IMR-90 (cell line): Measurements from ENCODE around the gene CLCA1. TPM values are rescaled to one million over a fixed set of nuclear protein-coding genes. Genes with fewer than 3 reads are reported as not detected.
A peak's percentile ranks its signal among the peaks of the same experiment; 100 is the strongest.

Experiments
- ATAC-seq: fragments of 200-7000 bp; cut with Tn5 transposase; 2 replicates; pipeline ENCODE4 v1.9.1; 2020; ENCODE audit warnings: low read depth, mild to moderate bottlenecking, moderate library complexity
- BruUV-seq: library from RNA; stranded (reverse); fragments of 400-500 nt; replicated peaks from 2 replicates; lab custom pipeline; 2021; lab: Mats Ljungman, UMichigan
- CTCF ChIA-PET: fragments of 300-600 bp; formaldehyde crosslinking; extraction: SDS; loops from one replicate; lab custom pipeline; 2021; ENCODE audit warnings: antibody characterized with exemption; lab: Yijun Ruan, JAX
- POLR2A ChIA-PET: fragments of 300-600 bp; sonication (Branson Sonifier 250); formaldehyde crosslinking; loops from one replicate; lab custom pipeline; 2022; ENCODE audit warnings: antibody characterized with exemption; ENCODE audit not compliant: unreplicated experiment; lab: Charles Lee
- DNase-seq: peaks from one replicate; pipeline ENCODE4 v3.0.0; 2013
- H2AFZ ChIP-seq: replicated peaks from 2 replicates; pipeline ENCODE3; 2013; ENCODE audit warnings: low read length, mild to moderate bottlenecking; ENCODE audit not compliant: poor library complexity
- H2AK5ac ChIP-seq: 2 replicates; pipeline ENCODE4 v1.6.1; 2013; ENCODE audit warnings: low read depth, low read length, inconsistent platforms
- H2AK9ac ChIP-seq: replicated peaks from 2 replicates; pipeline ENCODE3; 2013; ENCODE audit warnings: mild to moderate bottlenecking, low read depth, low read length, moderate library complexity; ENCODE audit not compliant: poor library complexity
- H2BK120ac ChIP-seq: 2 replicates; pipeline ENCODE4 v1.6.1; 2013; ENCODE audit warnings: low read depth, low read length, inconsistent platforms
- H2BK15ac ChIP-seq: 3 replicates; pipeline ENCODE4 v1.6.1; 2013; ENCODE audit warnings: low read depth, low read length, inconsistent platforms
- H2BK20ac ChIP-seq: 2 replicates; pipeline ENCODE4 v1.6.1; 2013; ENCODE audit warnings: low read depth, mild to moderate bottlenecking, inconsistent platforms, low read length, moderate library complexity
- H2BK5ac ChIP-seq: 2 replicates; pipeline ENCODE4 v1.6.1; 2013; ENCODE audit warnings: mild to moderate bottlenecking, low read depth, low read length, inconsistent platforms; ENCODE audit not compliant: poor library complexity, severe bottlenecking
- H3K14ac ChIP-seq: replicated peaks from 2 replicates; pipeline ENCODE4 v1.6.1; 2013; ENCODE audit warnings: low read depth, low read length, inconsistent platforms
- H3K18ac ChIP-seq: 2 replicates; pipeline ENCODE4 v1.6.1; 2013; ENCODE audit warnings: low read depth, low read length, control low read depth
- H3K23ac ChIP-seq: 2 replicates; pipeline ENCODE4 v1.6.1; 2013; ENCODE audit warnings: low read depth, low read length, inconsistent platforms
- H3K27ac ChIP-seq: 2 replicates; pipeline ENCODE4 v1.5.1; 2013; ENCODE audit warnings: mild to moderate bottlenecking, control low read depth, low read length; ENCODE audit not compliant: insufficient read depth
- H3K27me3 ChIP-seq: 2 replicates; pipeline ENCODE4 v1.6.1; 2013; ENCODE audit warnings: low read length; ENCODE audit not compliant: control insufficient read depth, insufficient read depth
- H3K36me3 ChIP-seq: 2 replicates; pipeline ENCODE4 v1.6.1; 2013; ENCODE audit warnings: low read length, mixed read lengths; ENCODE audit not compliant: control insufficient read depth, insufficient read depth
- H3K4ac ChIP-seq: 2 replicates; pipeline ENCODE4 v1.6.1; 2013; ENCODE audit warnings: low read depth, low read length, inconsistent platforms
- H3K4me1 ChIP-seq: 2 replicates; pipeline ENCODE4 v1.6.1; 2013; ENCODE audit warnings: low read length, mixed read lengths; ENCODE audit not compliant: control insufficient read depth, insufficient read depth
- H3K4me2 ChIP-seq: 2 replicates; pipeline ENCODE4 v1.6.1; 2013; ENCODE audit warnings: low read depth, mild to moderate bottlenecking, control low read depth, low read length, moderate library complexity
- H3K4me3 ChIP-seq: 2 replicates; pipeline ENCODE4 v1.5.1; 2013; ENCODE audit warnings: low read depth, mild to moderate bottlenecking, control low read depth, low read length, moderate library complexity; ENCODE audit not compliant: insufficient read depth
- H3K56ac ChIP-seq: 2 replicates; pipeline ENCODE4 v1.6.1; 2013; ENCODE audit warnings: low read length, inconsistent platforms; ENCODE audit not compliant: insufficient read depth; ENCODE audit errors: extremely low read depth
- H3K79me1 ChIP-seq, 2 experiments: 2 replicates each; pipeline ENCODE4 v1.6.1; 2013; ENCODE audit warnings: low read length in 2 of 2, inconsistent platforms in 1 of 2, low read depth in 1 of 2
- H3K9ac ChIP-seq: 2 replicates; pipeline ENCODE4 v1.6.1; 2013; ENCODE audit warnings: low read depth, low read length, control low read depth
- H3K9me1 ChIP-seq: 2 replicates; pipeline ENCODE4 v1.6.1; 2013; ENCODE audit warnings: low read length, inconsistent platforms; ENCODE audit not compliant: insufficient read depth
- H3K9me3 ChIP-seq: 2 replicates; pipeline ENCODE4 v1.6.1; 2013; ENCODE audit warnings: low read length; ENCODE audit not compliant: control insufficient read depth, insufficient read depth
- H4K20me1 ChIP-seq: 2 replicates; pipeline ENCODE4 v1.6.1; 2013; ENCODE audit warnings: low read length, inconsistent platforms; ENCODE audit not compliant: insufficient read depth
- H4K5ac ChIP-seq: 2 replicates; pipeline ENCODE4 v1.6.1; 2013; ENCODE audit warnings: mild to moderate bottlenecking, low read depth, low read length, control low read depth
- H4K8ac ChIP-seq, 2 experiments: 2 replicates each; pipeline ENCODE4 v1.6.1; 2013; ENCODE audit warnings: low read depth in 2 of 2, low read length in 2 of 2, control low read depth in 1 of 2, inconsistent platforms in 1 of 2
- H4K91ac ChIP-seq: 2 replicates; pipeline ENCODE4 v1.6.1; 2013; ENCODE audit warnings: low read depth, low read length, inconsistent platforms; ENCODE audit not compliant: insufficient read depth
- BHLHE40 ChIP-seq: fragments of 150-350 bp; IDR thresholded peaks from 2 replicates; pipeline ENCODE4 v1.6.1; 2016; ENCODE audit warnings: mild to moderate bottlenecking, low read depth, low read length
- CEBPB ChIP-seq: IDR thresholded peaks from 2 replicates; pipeline ENCODE4 v1.6.1; 2012; ENCODE audit warnings: low read depth, low read length, improper control_type of control experiment
- CHD1 ChIP-seq: IDR thresholded peaks from 2 replicates; pipeline ENCODE4 v1.6.1; 2012; ENCODE audit warnings: low read depth, low read length, improper control_type of control experiment
- ELK1 ChIP-seq: fragments of 150-350 bp; IDR thresholded peaks from 2 replicates; pipeline ENCODE4 v1.6.1; 2016; ENCODE audit warnings: low read depth, mild to moderate bottlenecking, low read length, moderate library complexity, borderline replicate concordance
- MAFK ChIP-seq: IDR thresholded peaks from 2 replicates; pipeline ENCODE4 v1.6.1; 2012; ENCODE audit warnings: low read depth, low read length, improper control_type of control experiment
- MAZ ChIP-seq: IDR thresholded peaks from 2 replicates; pipeline ENCODE4 v1.6.1; 2012; ENCODE audit warnings: low read depth, mild to moderate bottlenecking, low read length, improper control_type of control experiment, moderate library complexity, borderline replicate concordance
- MXI1 ChIP-seq: IDR thresholded peaks from 2 replicates; pipeline ENCODE4 v1.6.1; 2012; ENCODE audit warnings: low read depth, mild to moderate bottlenecking, low read length, moderate library complexity, borderline replicate concordance
- NFE2L2 ChIP-seq: fragments of 150-350 bp; IDR thresholded peaks from 2 replicates; pipeline ENCODE4 v1.6.1; 2016; ENCODE audit warnings: low read depth, mild to moderate bottlenecking, low read length
- POLR2A ChIP-seq: IDR thresholded peaks from 2 replicates; pipeline ENCODE4 v1.6.1; 2012; ENCODE audit warnings: mild to moderate bottlenecking, low read depth, low read length
- RAD21 ChIP-seq: IDR thresholded peaks from 2 replicates; pipeline ENCODE4 v1.6.1; 2012; ENCODE audit warnings: low read length, improper control_type of control experiment
- RCOR1 ChIP-seq: IDR thresholded peaks from 2 replicates; pipeline ENCODE4 v1.6.1; 2012; ENCODE audit warnings: mild to moderate bottlenecking, low read length, improper control_type of control experiment; ENCODE audit not compliant: insufficient replicate concordance
- RFX5 ChIP-seq: IDR thresholded peaks from 2 replicates; pipeline ENCODE4 v1.8.0; 2012; ENCODE audit warnings: low read depth, mild to moderate bottlenecking, low read length, moderate library complexity
- SMC3 ChIP-seq: fragments of 150-350 bp; IDR thresholded peaks from 2 replicates; pipeline ENCODE4 v1.6.1; 2016; ENCODE audit warnings: low read depth, mild to moderate bottlenecking, antibody characterized with exemption, low read length, moderate library complexity
- WGBS, 2 experiments: methylation state at CpG; one replicate each; pipeline versions ENCODE4 v1.1.5 to v1.1.7; 2013; ENCODE audit warnings: missing lambda C conversion rate in 2 of 2; ENCODE audit not compliant: insufficient read length in 1 of 2; ENCODE audit errors: extremely low coverage in 2 of 2; 5-methylcytosine and 5-hydroxymethylcytosine counted together
- dilution Hi-C: fragments of 300-500 bp; cut with HindIII; formaldehyde crosslinking; loops from one replicate; pipeline ENCODE4 v1.14.3; 2018; ENCODE audit warnings: low sequenced_read_pairs; ENCODE audit not compliant: unreplicated experiment
- in situ Hi-C: fragments of 300-500 bp; cut with MboI; formaldehyde crosslinking; loops from 3 replicates; pipeline ENCODE4 v1.14.3; 2019; ENCODE audit warnings: low sequenced_read_pairs, inconsistent platforms, mixed read lengths
- intact Hi-C: fragments of 100-400 bp; cut with micrococcal nuclease; formaldehyde crosslinking; loops from 2 replicates; pipeline ENCODE4 v1.10.0; 2022
- polyA plus RNA-seq, 3 experiments: library from polyadenylated mRNA; depleted of rRNA; stranded (reverse); fragments of >200 nt; gene quantifications; 2 replicates each; pipeline ENCODE4 v1.2.3, GENCODE V29; 2012; ENCODE audit warnings: low replicate concordance in 1 of 3
- total RNA-seq: library from RNA; depleted of rRNA; stranded (reverse); fragments of >200 nt; gene quantifications from 2 replicates; pipeline ENCODE4 v1.2.3, GENCODE V29; 2012
- TF ChIP-seq, protein P1 (sequence below): conservative IDR thresholded peaks from 2 replicates; pipeline ENCODE4 v1.5.1; 2012; ENCODE audit warnings: mild to moderate bottlenecking, low read depth, low read length, improper control_type of control experiment

Gene CLCA1
- total and polyA plus RNA-seq, 2 of the 4 experiments (the other 2 are of a cell fraction) = not detected

GRCh38 chr1:86500714-86501113 is 32.0 kb downstream of the CLCA1 start:
- no peaks in the 10 kb centered on the region for H3K79me1 ChIP-seq
- no peak overlapping the region for H3K14ac ChIP-seq
- no peak overlapping the region for H3K9ac ChIP-seq
- no peak overlapping the region for H3K4me3 ChIP-seq
- ATAC-seq (no peak), DNase-seq (peak; percentile 4)
- H3K23ac ChIP-seq = no peak overlapping the region
- no peaks in the 10 kb centered on the region for H3K9me3 ChIP-seq
- BruUV-seq = no TSS peak
- H4K91ac ChIP-seq = no peak overlapping the region
- dilution Hi-C loops = no loop called here
- in situ Hi-C loops = no loop called here
- no peak overlapping the region for H3K4me2 ChIP-seq
- H3K56ac ChIP-seq = no peak overlapping the region; the same call in 1 of the 2 replicates
- H3K27me3 ChIP-seq = peaks cover 10% of the 10 kb centered on the region
- CTCF ChIA-PET = interaction anchor here (0.7 to 1.4 kb wide), 4 partner anchors 11 to 29 kb away, joined by 3 read pairs; no protein-coding TSS in a partner anchor
- H2AK9ac ChIP-seq = no peak overlapping the region
- H3K27ac ChIP-seq = no peak overlapping the region
- no peak overlapping the region for H3K4ac ChIP-seq
- no peak overlapping the region for H3K18ac ChIP-seq
- H4K8ac ChIP-seq = no peak overlapping the region
- H2BK120ac ChIP-seq = no peak overlapping the region
- H3K36me3 ChIP-seq = no peaks in the 10 kb centered on the region
- intact Hi-C loops = loop anchor here (5.0 to 10.0 kb wide), 2 partner anchors 103 to 464 kb away; partner anchors contain the start of gene ODF2L
- H2BK5ac ChIP-seq = no peak overlapping the region
- no peak overlapping the region for H2BK15ac ChIP-seq
- H2BK20ac ChIP-seq = no peak overlapping the region
- no CpG with 5 or more reads among the region's 2 CpGs for WGBS, 2 experiments
- no peak overlapping the region for H2AFZ ChIP-seq
- POLR2A ChIA-PET = no interaction called here
- H3K9me1 ChIP-seq = no peaks in the 10 kb centered on the region
- no peak overlapping the region for H4K5ac ChIP-seq
- peaks cover 2% of the 10 kb centered on the region for H3K4me1 ChIP-seq
- TF ChIP-seq SMC3 = no peak
- TF ChIP-seq RAD21 = no peak
- no peak for TF ChIP-seq RCOR1
- TF ChIP-seq NFE2L2 = no peak
- no peak for TF ChIP-seq RFX5
- TF ChIP-seq MAFK = no peak
- TF ChIP-seq POLR2A = no peak
- TF ChIP-seq ELK1 = no peak
- no peak for TF ChIP-seq CHD1
- no peak for TF ChIP-seq MAZ
- TF ChIP-seq, protein P1, sequence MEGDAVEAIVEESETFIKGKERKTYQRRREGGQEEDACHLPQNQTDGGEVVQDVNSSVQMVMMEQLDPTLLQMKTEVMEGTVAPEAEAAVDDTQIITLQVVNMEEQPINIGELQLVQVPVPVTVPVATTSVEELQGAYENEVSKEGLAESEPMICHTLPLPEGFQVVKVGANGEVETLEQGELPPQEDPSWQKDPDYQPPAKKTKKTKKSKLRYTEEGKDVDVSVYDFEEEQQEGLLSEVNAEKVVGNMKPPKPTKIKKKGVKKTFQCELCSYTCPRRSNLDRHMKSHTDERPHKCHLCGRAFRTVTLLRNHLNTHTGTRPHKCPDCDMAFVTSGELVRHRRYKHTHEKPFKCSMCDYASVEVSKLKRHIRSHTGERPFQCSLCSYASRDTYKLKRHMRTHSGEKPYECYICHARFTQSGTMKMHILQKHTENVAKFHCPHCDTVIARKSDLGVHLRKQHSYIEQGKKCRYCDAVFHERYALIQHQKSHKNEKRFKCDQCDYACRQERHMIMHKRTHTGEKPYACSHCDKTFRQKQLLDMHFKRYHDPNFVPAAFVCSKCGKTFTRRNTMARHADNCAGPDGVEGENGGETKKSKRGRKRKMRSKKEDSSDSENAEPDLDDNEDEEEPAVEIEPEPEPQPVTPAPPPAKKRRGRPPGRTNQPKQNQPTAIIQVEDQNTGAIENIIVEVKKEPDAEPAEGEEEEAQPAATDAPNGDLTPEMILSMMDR = no peak
- TF ChIP-seq BHLHE40 = no peak
- TF ChIP-seq MXI1 = no peak
- TF ChIP-seq CEBPB = no peak
- H2AK5ac ChIP-seq = no peak overlapping the region
- no peaks in the 10 kb centered on the region for H4K20me1 ChIP-seq
